ENCODE data around the gene MAD1L1. TPM values are rescaled to one million over a fixed set of nuclear protein-coding genes. Genes with fewer than 3 reads are reported as not detected.
A peak's percentile ranks its signal among the peaks of the same experiment; 100 is the strongest.

Gene MAD1L1
- total RNA-seq, 2 donors from 2014 or later, result 51.2 to 63.8 TPM

DNA sequence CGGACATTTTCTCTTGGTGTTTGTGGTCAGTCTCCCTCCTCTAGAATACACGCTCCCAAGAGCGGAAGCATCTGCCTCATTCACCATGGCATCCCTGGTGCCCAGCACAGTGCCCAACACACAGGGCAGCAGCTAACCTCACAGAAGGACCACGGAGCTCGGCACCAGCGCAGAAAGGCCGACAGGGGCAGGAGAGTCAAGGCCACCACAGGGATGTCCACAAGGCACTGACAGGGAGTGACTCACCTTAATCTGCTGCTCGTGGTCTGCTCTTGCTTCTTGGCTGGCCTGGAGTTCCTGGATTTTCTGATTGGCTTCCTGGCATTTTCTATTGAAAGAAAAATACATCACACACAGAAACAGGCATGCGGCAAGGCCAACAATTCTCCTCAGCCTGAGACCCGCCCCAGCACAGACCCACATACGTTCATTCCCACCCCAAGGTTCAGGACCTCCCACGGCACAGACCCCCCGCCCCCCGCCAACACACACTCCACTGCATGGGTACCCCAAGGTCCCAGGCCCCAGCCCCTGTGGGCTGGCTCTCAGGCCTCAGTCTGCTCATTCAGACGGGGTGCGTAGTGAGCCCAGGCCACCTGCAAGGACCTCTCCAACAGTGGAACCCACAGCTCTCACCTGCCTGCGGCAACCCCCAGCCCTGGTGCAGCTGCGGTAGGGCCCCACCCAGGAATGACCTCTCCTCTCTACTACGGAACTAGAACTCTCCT lies 14.9 kb downstream of the MAD1L1 start:
- Mint-ChIP-seq H3K27me3 (ENCODE audit: low read depth) (no peaks in the 10 kb centered on the region), H3K36me3 (ENCODE audit: insufficient read depth in 2 of 2) (peaks cover 3 to 6% of the 10 kb centered on the region in 2 donors), H3K4me3 (no peak overlapping the region), H3K9me3 (no peaks in the 10 kb centered on the region), H3K4me1 (ENCODE audit: low read depth) (no peaks in the 10 kb centered on the region), H3K27ac (no peak overlapping the region)
- DNase-seq (no peak), ATAC-seq (replicated peaks in 1 of 2) (no peak)

DNA sequence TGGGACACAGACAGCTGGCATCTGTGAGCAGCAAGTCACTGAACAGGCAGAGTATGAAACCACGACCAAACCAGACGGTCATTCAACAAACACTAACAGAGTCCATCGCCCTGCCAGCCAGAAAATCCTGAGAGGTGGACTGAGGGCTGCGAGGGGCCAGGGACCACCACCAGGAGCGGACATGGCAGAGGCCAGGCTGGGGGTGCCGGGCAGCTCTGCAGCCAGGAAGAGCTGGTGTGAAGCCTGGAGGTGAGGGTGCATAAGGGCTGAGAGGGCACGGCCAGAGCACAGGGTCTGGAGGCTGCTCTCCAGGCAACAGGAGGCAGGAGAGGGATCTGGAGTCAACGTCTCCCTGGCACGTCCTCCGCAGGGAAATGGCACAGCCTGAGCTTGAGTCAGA lies 15.5 kb downstream of the MAD1L1 start:
- no peaks in the 10 kb centered on the region for H3K27me3 Mint-ChIP-seq (ENCODE audit: low read depth)
- H3K4me3 Mint-ChIP-seq, result no peak overlapping the region
- H3K36me3 Mint-ChIP-seq (ENCODE audit: insufficient read depth in 2 of 2), result peaks cover 4 to 11% of the 10 kb centered on the region in 2 donors
- H3K27ac Mint-ChIP-seq, result no peak overlapping the region
- H3K9me3 Mint-ChIP-seq, result no peaks in the 10 kb centered on the region
- H3K4me1 Mint-ChIP-seq (ENCODE audit: low read depth), result no peaks in the 10 kb centered on the region
- DNase-seq (no peak), ATAC-seq (replicated peaks in 1 of 2) (no peak)

DNA sequence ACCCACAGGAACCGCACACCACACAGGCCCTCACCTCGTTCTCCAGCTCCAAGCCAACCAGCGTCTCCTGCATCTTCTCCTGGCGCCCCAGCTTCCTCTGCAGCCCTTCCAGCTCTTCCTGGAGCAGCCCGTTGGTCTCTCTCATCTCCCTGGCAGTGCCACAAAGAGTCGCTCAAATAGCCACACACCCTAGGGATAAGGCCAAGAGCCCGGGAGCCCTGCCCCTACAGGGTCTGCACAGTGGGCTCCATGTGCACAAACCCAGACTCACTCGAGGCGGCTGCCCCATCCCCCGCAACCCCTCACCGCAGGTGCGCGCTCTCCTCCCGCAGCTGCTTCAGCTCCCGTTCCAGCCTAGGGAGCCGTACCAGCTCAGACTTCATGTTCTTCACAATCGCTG lies 16.9 kb downstream of the MAD1L1 start:
- DNase-seq (no peak), ATAC-seq (replicated peaks in 1 of 2) (no peak)
- H3K27ac Mint-ChIP-seq, result no peak overlapping the region
- no peaks in the 10 kb centered on the region for H3K27me3 Mint-ChIP-seq (ENCODE audit: low read depth)
- no peaks in the 10 kb centered on the region for H3K9me3 Mint-ChIP-seq
- H3K36me3 Mint-ChIP-seq (ENCODE audit: insufficient read depth in 2 of 2), result peaks cover 4 to 7% of the 10 kb centered on the region in 2 donors
- H3K4me1 Mint-ChIP-seq (ENCODE audit: low read depth), result no peaks in the 10 kb centered on the region
- no peak overlapping the region for H3K4me3 Mint-ChIP-seq

DNA sequence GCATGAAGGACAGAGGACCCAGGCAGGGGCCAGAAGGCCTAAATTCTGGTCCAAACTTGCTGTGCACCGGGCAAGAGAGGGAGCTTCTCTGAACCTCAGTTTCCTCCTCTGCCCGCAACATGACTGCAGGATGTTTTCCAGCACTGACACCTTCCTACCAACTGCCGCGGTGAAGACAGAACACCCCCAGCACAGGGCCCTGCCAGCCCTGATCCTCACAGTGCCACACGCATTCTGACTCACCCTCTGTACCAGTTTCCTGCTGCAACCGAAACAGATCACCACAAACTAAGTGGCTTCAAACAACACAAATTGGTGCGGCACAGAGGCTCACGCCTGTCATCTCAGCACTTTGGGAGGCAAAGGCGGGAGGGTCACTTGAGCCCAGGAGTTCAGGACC lies 18.1 kb downstream of the MAD1L1 start:
- Mint-ChIP-seq H3K4me3 (no peak overlapping the region), H3K27ac (no peak overlapping the region), H3K9me3 (no peaks in the 10 kb centered on the region), H3K27me3 (ENCODE audit: low read depth) (no peaks in the 10 kb centered on the region), H3K4me1 (ENCODE audit: low read depth) (peaks cover 5% of the 10 kb centered on the region), H3K36me3 (ENCODE audit: insufficient read depth in 2 of 2) (peaks cover 4 to 7% of the 10 kb centered on the region in 2 donors)
- ATAC-seq (replicated peaks in 1 of 2), result peak; percentile 77 to 92
- peak; percentile 26 to 33 for DNase-seq

DNA sequence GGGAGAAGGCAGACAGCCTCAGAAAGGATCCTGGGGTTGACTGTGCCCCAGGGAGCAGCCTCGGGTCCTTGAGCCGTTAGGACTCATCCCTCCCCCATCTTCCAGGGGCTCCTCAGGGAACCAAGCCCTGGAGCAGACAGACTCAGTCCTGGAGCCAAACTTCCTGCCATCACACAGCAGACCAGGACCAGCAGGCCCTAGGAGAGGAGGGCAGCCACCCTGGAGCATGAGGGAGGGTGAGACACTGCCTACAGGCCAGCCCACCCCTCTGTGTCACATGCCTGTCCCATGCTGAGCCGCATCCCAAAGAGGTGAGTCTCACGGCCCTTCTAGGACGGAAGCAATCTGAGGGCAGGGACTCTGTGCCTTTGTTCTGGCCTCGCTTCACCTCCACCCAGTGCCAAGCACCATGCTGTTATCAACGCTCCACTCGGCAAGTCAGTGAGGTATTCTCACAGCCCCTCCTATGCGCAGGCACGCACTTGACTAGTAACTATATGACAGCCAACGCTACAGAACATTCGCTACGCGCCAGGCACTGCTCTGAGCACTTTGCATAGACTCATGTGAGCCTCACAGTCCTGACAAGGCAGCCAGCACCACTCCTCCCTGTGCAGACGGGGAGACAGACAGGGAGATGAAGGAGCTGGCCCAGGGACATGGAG lies 19.1 kb downstream of the MAD1L1 start:
- Mint-ChIP-seq H3K27me3 (ENCODE audit: low read depth) (no peaks in the 10 kb centered on the region), H3K9me3 (no peaks in the 10 kb centered on the region), H3K36me3 (ENCODE audit: insufficient read depth in 2 of 2) (peaks cover 7% of the 10 kb centered on the region in 2 donors), H3K27ac (no peak overlapping the region), H3K4me3 (no peak overlapping the region), H3K4me1 (ENCODE audit: low read depth) (peaks cover 5% of the 10 kb centered on the region)
- ATAC-seq (replicated peaks in 1 of 2) (no peak), DNase-seq (no peak)

DNA sequence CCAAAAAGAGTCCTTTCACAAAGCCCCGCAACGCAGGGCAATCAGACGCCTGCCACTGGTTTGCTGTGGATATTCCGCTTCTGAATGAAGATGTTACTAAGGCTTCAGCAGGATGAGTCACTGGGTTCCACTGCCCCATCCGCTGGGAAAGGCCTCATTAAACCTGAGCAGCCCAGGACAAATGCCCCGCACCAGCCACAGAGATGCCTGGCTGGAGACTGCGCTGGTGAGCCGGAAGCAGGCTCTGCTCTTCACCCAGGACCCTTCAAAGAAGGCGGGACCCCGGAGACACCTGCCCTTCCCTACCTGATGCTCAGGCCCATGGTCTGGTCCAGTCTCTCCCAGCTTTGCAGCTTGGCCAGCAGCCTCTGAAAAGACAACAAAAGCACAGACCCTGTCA lies 19.8 kb downstream of the MAD1L1 start:
- peaks cover 5% of the 10 kb centered on the region for H3K4me1 Mint-ChIP-seq (ENCODE audit: low read depth)
- H3K9me3 Mint-ChIP-seq, result no peaks in the 10 kb centered on the region
- H3K4me3 Mint-ChIP-seq, result no peak overlapping the region
- ATAC-seq (replicated peaks in 1 of 2) (no peak), DNase-seq (no peak)
- peaks cover 7 to 10% of the 10 kb centered on the region in 2 donors for H3K36me3 Mint-ChIP-seq (ENCODE audit: insufficient read depth in 2 of 2)
- H3K27ac Mint-ChIP-seq, result no peak overlapping the region
- no peaks in the 10 kb centered on the region for H3K27me3 Mint-ChIP-seq (ENCODE audit: low read depth)

DNA sequence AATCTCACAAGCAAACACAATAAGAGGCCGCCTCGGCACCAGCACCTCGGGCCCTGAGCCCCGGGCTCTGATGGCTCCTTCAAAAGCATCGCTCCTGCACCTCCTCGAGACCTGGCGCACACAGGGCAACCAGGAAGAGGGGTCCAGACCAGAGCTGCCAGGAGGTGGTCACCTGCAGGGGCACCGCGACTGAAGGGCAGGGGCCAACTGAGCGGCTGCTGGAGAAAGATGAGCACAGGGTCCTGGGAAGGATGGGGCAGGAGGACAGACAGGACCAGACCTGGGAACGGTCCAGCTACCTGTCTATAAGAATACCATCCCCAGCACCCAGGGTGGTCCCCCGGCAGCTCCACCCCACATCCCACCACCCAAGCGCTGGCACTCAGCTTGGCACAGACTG lies 20.8 kb downstream of the MAD1L1 start:
- DNase-seq, result no peak
- ATAC-seq (replicated peaks in 1 of 2), result no peak
- Mint-ChIP-seq H3K4me1 (ENCODE audit: low read depth) (peaks cover 5% of the 10 kb centered on the region), H3K4me3 (no peak overlapping the region), H3K27ac (no peak overlapping the region), H3K9me3 (no peaks in the 10 kb centered on the region), H3K27me3 (ENCODE audit: low read depth) (no peaks in the 10 kb centered on the region), H3K36me3 (ENCODE audit: insufficient read depth in 2 of 2) (peaks cover 4 to 12% of the 10 kb centered on the region in 2 donors)

DNA sequence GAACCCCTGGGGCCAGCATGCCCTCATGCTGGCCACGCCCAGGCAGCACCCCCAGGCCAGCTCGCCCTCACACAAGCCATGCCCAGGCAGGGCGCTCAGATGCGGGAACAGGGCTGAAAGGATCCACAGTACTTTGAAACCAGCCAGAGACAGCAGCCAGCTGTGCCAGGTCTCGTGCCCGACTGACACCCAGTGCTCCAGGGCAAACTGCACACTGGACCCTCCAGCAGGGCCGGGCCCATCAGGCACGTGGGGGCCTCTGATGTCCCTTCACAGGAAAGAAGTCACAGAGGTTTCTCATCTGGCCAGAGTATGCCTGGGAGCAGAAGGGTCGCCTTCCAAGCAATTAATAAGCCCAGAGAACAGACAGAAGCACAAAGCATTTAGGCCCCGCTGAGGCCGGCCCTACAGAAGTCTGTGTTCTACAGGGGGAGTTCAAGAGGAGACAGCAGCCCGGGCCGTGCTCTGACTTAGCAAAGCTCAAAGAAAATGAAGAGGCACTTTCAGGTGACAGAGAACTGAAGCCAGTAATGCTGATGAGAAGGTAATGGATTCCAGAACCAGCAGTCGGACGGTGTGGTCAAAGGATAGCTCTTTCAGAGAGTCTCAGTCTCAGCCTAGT lies 21.4 kb downstream of the MAD1L1 start:
- peaks cover 5% of the 10 kb centered on the region for H3K4me1 Mint-ChIP-seq (ENCODE audit: low read depth)
- ATAC-seq (replicated peaks in 1 of 2) (no peak), DNase-seq (no peak)
- no peaks in the 10 kb centered on the region for H3K9me3 Mint-ChIP-seq
- H3K4me3 Mint-ChIP-seq, result no peak overlapping the region
- no peaks in the 10 kb centered on the region for H3K27me3 Mint-ChIP-seq (ENCODE audit: low read depth)
- peaks cover 4 to 12% of the 10 kb centered on the region in 2 donors for H3K36me3 Mint-ChIP-seq (ENCODE audit: insufficient read depth in 2 of 2)
- no peak overlapping the region for H3K27ac Mint-ChIP-seq

DNA sequence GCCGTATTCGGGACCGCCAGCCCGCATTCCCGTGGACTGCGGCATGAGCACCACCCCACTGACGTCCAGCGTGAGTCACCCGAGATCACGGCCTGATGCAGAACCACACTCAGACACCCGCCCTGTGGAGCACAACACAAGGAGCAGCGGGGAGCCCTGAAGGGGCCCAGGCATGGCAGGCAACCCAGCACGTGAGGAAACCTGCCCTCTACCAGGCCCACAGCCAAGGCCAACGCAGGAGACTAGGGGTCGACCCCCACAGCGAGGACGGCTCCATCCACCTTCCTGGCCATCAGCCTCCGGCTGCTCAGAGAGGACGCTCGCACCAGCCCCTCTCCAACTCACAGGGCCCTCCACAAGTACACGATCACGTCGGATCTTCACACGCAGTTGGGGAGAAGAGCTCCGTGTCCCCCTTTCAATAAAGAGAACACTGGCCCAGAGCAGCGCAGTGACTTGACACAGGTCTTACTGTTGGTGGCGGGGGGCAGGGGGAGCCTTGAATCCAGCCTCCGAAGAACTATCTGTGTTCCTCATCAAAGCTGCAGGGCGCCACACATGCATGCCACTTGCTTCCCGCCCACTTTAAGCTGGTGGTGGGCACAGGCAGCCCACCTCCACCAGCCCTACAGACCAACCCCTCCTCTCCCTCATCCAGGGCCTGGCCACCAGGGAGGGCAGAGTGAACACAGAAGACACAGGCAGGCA lies 22.0 kb downstream of the MAD1L1 start:
- Mint-ChIP-seq H3K27ac (no peak overlapping the region), H3K27me3 (ENCODE audit: low read depth) (no peaks in the 10 kb centered on the region), H3K4me3 (no peak overlapping the region), H3K9me3 (no peaks in the 10 kb centered on the region), H3K36me3 (ENCODE audit: insufficient read depth in 2 of 2) (peaks cover 4 to 12% of the 10 kb centered on the region in 2 donors), H3K4me1 (ENCODE audit: low read depth) (peaks cover 5% of the 10 kb centered on the region)
- ATAC-seq (replicated peaks in 1 of 2) (no peak), DNase-seq (no peak)

DNA sequence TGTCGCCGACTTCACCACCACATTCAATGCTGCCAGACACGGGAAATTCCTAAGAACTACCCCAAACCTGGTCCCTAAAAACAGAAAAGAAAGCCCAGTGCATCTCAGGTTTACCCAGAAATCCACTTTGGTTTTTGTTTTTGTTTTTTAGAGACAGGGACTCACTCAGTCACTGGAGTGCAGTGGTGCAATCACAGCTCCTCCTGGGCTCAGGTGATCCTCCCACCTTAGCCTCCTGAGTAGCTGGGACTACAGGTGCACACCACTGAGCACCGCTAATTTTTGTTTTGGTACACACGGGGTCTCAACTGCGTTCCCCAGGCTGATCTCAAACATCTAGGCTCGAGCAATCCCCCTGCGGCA lies 22.8 kb downstream of the MAD1L1 start:
- Mint-ChIP-seq H3K36me3 (ENCODE audit: insufficient read depth in 2 of 2) (peaks cover 4 to 12% of the 10 kb centered on the region in 2 donors), H3K27me3 (ENCODE audit: low read depth) (no peaks in the 10 kb centered on the region), H3K4me3 (no peak overlapping the region), H3K9me3 (no peaks in the 10 kb centered on the region), H3K27ac (no peak overlapping the region), H3K4me1 (ENCODE audit: low read depth) (peaks cover 5% of the 10 kb centered on the region)
- DNase-seq, result no peak
- ATAC-seq (replicated peaks in 1 of 2), result peak in 1 of 2 donors; percentile 6

DNA sequence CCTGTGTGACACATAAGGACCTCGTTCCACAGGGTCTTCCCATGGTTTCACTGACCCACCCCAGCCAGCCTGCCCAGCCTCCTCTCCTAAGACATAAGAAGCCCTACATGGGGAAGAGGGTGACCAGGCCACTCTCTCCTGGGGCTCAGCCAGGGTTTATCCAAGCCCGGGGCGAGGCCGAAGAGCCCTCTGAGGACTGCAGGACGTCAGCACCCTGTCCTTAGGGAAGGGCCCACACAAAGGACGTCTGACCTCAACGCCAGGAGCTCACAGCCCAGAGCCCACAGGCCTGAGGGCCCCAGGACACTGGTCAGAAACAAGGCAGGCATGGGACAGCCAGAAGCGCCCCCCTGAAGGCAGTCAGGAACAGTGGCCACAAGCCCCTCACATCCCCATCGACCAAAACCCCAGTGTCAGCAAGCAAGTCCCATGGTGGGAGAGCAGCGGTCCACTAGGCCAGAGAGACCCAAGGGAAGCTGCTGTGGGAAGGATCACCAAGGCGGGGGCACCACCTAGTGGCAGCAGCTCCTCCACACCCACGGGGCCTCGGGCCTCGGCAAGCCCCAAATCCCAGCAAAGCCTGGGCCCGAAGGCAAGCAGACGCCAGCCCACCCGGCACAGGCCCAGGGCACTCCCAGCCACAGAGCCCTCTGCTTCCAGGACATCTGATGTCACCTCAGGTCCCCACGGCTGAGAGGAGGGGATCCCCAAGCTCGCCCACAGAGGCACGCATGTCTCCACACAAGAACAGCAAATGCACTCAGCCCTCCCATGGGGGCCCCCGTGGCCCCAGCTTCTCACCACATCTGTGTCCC lies 23.4 kb downstream of the MAD1L1 start:
- H3K36me3 Mint-ChIP-seq (ENCODE audit: insufficient read depth in 2 of 2), result peaks cover 4 to 12% of the 10 kb centered on the region in 2 donors
- peak; percentile 50 to 59 for ATAC-seq (replicated peaks in 1 of 2)
- no peaks in the 10 kb centered on the region for H3K27me3 Mint-ChIP-seq (ENCODE audit: low read depth)
- H3K4me1 Mint-ChIP-seq (ENCODE audit: low read depth), result peaks cover 5% of the 10 kb centered on the region
- H3K27ac Mint-ChIP-seq, result no peak overlapping the region
- peak; percentile 50 to 57 for DNase-seq
- H3K4me3 Mint-ChIP-seq, result no peak overlapping the region
- H3K9me3 Mint-ChIP-seq, result no peaks in the 10 kb centered on the region

DNA sequence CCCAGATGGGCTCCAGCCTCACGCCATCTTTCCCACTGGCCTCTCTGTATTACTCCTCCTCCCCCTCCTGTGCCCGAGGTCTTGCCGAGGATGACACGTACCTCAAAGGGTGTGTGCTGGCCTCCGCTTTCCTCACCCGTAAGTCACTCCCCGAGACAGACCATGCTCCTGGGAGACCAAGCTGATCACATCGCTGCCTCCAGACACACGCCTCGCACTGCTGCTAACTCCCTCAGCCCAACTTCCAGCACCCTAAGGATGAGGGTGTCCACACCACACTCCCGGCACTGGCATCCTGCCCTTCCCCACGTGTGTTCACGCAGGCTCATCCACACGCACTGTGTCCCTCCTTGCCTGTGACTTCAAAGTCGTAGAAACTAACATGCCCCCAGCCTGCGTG lies 24.0 kb downstream of the MAD1L1 start:
- Mint-ChIP-seq H3K4me3 (no peak overlapping the region), H3K27me3 (ENCODE audit: low read depth) (no peaks in the 10 kb centered on the region), H3K4me1 (ENCODE audit: low read depth) (peaks cover 5% of the 10 kb centered on the region), H3K9me3 (no peaks in the 10 kb centered on the region), H3K27ac (no peak overlapping the region), H3K36me3 (ENCODE audit: insufficient read depth in 2 of 2) (peaks cover 4 to 12% of the 10 kb centered on the region in 2 donors)
- DNase-seq (no peak), ATAC-seq (replicated peaks in 1 of 2) (no peak)

All from activated T-cell treated with anti-CD3 and anti-CD28 coated beads, Interleukin-2, amount 50 U/mL, for 72 hours (primary cell).